CD4-positive, alpha-beta T cell treated with Interferon gamma for 1 hour (primary cell): Measurements from ENCODE around the gene KIAA1671.

ENCODE experiments used
- DNase-seq: peaks from one replicate; pipeline ENCODE4 v3.0.0-alpha.2; 2020

KIAA1671 gene

DNA sequence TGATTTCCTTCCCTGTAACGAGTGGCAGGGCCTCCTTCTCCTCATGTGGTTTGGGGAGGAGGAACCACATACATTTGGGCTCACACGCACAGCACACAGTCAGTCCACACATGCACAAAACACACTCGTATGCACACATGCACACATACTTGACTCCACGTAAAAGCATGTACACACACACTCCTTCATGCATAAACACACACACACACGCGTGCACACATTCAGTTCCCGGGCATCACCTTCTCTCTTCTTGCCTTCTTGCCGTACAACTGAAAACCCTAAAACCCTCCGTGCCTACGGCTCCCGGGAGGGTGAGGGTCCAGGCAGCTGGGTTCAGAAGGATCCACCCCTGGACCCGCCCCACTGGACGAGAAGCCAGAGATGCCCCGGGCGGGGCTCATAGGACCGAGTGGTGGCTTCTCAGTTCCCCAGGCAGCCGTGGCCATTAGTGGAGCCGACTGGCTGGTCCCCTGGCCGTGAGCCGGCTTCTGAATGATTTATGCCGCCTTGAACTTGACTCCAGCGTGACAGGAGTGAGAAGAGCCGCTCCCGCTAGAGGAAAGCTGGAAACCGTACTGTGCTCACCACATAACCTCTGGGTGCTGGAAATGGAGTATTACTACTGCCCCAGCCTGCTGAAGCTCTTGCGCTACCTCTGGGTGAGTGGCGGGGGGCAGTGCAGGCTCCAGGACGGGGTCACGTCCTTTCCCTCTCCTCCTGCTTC is 117.4 kb downstream of the KIAA1671 start:
- DNase-seq: no peak

DNA sequence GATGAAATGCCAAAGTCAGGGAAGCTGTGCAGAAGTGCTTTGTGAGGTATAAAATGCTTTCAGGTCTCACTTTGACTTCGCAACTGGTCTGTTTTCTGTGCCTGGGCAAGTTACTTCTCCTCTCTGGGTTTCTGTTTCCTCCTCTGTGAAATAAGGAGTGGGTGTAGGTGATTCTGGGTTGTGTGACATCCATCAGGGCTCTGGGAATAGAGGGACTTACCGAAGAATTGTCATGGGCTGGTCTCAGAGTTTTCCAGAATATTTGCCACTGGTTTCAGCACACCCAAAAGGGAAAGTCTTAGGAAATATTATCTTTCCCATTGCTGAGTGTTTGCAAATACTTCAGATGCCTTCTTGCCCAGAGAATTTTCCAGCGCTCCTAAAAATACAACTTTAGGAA is 118.4 kb downstream of the KIAA1671 start:
- DNase-seq: no peak

DNA sequence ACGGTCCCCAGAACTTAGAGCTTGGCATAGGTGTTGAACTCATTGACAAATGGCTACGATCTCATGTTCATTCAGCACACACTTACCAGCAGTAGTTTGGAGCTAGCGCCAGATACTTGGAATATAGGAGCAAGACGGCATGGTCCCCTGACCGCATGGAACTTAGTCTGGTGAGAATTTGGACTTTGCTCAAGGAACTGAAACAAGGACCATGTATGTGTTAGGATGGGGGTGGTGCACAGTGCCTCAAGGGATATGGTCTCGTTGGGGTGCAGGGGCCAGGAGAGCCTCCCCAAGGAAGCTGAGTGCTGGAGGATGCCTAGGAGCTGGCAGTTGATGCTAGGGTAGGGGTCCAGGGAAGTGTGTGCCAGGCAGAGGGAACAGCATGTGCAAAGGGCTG is 119.2 kb downstream of the KIAA1671 start:
- no peak for DNase-seq

DNA sequence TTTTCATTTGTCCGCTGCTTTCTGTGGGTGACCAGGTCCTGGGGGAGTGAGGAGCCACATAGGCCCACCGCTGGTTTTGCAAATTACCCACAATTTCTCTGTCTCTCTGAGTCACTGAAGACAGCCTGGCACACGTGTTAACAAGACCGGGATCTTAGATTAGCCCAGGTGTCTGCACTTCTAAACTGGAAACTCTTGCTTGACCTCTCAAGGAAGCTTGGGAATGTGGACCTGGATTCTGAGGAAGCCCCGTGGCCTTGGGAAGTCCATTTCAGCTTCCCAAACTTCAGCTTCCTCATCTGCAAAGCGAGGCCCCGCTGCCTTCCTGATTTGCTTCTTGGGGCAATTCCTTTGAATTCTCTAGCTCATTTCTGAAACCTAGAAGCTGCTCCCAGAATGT is 119.9 kb downstream of the KIAA1671 start:
- no peak for DNase-seq

DNA sequence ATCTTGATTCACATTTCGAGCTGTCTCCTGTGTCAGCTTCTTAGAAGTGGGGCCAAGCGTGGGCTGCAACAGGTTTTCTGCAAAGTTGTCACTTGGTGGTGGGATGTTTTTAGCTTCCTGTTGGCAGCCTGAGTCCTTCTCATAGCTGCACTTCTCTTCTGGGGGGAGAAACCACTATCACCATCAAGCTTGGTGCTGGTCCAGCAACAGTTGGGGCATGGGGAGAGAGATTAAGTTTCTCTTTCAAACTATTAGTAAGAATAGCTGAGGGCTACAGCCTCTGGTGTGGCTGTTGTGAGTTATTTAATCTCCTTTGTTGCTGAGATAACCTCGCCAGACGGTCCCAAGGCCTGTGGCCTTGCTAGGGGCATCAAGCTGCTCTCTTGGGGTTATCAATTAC is 123.8 kb downstream of the KIAA1671 start:
- DNase-seq: peak; percentile 7

DNA sequence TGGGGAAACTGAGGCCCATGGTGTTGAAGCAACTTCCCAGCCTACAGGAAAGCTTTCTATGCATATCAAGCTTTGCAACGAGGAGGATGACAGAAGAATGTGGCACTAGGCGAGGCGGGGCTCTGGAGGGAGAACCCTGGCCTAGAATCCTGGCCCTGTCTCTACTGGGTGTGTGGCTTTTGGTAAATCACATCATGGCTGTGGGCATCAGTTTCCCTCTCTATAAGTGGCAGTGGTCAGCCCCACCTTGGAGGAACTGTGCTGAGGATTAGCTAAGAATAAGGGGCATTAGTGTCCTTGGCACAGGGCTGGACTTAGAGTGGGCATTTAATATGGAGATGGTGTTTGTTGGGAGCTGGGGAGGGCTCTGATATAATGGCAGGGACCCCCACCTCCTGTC is 124.5 kb downstream of the KIAA1671 start:
- no peak for DNase-seq

DNA sequence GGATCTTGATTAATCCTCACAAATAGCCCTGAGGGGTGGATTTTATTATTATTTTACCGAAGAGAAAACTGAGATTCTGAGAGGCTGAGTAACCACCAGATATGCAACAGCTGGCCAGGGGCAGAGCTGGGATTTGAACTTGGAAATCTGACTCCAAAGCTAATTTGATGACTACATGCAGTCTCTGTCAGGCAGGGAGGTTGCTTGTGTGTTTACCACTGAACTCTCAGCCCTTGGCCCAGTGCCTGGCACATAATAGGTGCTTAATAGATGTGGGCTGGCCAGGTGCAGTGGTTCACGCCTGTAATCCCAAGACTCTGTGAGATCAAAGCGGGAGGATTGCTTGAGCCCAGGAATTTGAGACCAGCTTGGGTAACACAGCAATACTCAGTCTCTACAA is 125.4 kb downstream of the KIAA1671 start:
- no peak for DNase-seq

DNA sequence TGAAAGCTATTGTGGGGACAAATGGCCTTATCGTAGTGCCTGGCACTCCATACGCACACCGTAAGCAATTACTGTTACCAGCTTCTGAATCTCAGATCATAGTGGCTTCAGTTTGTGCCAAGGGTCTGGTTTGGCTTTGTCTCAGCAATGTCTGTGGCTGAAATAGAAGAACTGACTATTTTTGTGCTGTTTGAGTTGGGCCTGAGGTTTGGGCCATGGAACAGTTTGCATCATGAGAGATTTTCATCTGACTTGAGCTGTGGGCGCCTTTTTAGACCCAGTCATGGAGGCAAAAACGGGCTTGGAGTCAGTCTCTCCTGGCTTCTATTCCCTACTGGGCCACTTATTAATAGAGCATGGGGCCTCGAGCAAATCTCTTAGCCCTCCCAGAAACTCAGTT is 126.1 kb downstream of the KIAA1671 start:
- DNase-seq: no peak

DNA sequence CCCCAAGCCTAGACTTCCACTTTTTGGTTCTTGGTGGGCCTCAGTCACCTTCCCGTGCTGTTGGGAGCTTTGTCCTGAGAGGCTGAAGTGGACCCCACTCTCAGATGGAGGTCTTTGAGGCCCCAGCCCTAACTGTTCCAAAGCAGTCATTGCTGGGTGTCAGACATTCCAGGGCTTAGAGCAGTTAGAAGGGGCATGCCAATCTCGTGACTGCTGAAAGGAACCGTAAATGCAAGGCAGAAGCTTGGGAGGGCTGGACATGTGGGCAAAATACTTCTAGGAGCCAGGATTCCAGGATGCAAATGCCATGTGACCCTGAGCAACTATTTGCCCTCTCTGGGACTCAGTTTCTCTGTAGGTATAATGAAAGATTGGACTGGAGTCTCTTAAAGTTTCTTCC is 128.3 kb downstream of the KIAA1671 start:
- DNase-seq: no peak

DNA sequence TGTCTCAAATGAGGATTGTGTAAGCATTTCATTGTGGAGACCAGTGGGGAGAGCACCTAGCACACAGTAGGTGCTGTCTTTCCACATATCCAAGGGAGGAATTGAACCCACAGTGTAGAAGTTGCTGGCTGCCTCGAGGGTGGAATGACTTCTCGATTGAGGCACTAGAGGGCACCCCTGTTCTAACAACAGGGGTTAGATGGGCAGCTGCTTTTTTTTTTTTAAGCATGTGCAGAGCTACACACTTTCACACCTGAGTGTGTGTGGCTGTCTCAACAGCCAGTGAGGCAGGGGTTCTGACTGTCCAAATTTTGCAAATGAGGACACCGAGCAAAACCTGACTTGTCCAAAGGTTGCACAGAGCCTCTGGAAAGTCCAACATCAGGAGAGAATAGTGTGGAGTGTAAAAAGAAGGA is 128.9 kb downstream of the KIAA1671 start:
- DNase-seq: peak; percentile 37

DNA sequence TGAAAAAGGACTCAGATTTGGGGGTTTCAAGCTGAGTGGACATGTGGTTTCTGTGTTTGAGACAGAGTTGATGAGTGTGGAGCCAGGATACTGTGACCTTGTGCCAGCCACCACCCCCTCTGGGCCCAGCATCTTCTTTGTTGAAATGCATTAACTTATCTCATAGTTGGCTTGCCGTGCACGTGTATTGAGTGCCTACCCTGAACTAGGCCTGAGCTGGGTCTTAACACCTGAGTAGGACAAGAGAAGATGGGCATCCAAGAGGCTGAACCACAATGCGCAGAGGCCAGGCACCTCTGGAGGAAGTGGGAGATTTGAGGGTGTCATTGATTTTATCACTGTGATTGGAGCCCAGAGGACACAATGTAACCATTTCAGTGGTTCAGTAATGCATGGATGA is 129.6 kb downstream of the KIAA1671 start:
- DNase-seq: no peak

DNA sequence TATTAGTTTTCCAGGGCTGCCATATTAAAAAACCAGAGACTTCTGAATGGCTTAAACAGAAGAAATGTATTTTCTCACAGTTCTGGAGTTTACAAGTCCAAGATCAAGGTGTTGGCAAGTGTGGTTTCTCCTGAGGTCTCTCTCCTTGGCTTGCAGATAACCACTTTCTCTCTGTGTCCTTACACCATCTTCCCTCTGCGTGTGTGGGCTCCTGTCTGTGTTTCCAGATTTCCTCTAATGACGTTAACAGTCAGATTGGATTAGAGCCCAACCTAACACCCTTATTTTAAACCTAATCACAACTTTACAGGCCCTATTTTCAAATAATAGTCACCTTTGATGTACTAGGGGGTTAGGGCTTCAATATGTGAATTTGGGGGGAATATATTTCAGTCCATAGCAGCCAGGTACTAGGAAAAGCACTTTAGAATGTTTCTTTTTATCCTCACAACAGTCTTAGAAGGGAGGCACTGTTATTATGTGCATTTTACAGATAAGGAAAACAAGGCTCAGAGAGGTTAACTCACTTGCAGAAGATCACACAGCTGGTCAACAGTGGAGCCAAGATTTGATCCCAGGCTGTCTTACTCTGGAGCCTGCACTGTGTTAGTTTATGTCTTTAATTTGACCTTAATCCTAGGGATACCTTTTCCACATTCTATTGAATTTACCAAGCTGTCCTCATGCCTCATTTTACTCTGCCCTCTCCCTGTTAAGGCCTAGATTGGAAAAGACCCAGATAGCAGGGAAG is 130.7 kb downstream of the KIAA1671 start:
- no peak for DNase-seq

DNA sequence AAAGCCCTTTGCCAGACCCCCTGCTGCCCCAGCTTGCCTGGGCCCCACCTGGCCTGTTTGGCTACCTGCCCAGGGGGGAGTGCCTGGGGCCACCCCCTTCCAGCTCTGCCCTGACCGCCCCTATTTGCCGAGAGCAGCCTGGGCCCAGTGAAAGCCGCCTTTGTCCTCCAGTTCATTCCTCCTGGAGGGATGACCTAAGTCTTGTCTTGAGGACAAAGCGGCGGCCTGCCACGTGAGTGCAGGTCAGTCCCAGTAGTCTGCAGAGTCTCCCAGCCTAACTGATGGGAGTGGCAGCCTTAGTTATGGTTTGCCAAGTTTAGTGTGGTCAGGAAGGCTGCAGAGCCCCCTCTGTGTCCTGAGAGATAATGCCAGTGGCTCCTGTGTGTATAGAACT is 131.3 kb downstream of the KIAA1671 start:
- DNase-seq: no peak

DNA sequence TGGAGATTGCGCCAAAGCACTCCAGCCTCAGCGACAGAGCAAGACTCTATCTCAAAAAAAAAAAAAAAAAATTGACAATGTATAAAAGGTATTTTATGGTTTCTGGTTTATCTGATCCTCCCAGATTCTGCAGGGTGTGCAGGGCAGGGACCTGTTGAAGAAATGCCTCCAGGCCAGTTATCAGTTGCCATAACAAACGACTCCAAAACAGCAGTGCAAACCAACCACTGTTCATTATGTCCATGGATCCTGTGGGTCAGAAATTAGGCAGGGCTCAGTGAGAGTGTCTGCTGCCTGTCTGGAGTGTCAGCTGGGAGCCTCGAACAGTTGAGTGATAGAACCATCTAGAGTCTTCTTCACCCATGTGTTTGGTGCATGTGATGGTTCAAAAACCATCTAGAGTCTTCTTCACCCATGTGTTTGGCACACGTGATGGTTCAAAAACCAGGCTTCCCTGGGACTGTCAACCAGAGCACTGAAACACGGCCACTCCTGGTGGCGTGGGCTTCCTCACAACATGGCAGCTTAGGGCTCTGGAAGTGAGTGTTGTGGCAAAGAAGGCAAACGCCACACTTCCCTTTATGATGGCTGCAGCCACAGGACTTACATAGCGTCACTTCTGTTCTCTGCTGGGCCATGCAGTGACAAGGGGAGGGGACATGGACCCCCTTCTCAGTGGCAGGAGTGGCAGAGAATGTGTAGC is 132.0 kb downstream of the KIAA1671 start:
- no peak for DNase-seq

DNA sequence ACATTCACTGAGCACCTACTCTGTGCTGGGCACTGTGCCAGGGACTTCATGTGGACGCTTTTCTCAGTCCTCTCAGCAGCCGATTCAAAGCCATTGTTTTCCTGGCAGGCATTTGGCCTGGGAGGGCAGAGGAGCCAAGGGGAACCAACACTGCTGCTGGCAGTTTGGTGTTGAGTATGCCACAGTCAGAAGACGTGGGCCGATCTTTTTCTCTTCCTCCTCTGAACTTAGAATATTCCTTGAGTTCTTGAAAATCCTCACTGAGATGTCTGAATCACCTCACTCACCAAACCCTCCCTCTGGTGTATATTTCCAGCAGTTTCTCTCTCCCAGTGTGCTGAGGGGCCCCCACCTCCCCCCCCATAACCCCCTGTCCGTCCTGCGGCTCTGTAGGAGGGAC is 132.6 kb downstream of the KIAA1671 start:
- DNase-seq: no peak

DNA sequence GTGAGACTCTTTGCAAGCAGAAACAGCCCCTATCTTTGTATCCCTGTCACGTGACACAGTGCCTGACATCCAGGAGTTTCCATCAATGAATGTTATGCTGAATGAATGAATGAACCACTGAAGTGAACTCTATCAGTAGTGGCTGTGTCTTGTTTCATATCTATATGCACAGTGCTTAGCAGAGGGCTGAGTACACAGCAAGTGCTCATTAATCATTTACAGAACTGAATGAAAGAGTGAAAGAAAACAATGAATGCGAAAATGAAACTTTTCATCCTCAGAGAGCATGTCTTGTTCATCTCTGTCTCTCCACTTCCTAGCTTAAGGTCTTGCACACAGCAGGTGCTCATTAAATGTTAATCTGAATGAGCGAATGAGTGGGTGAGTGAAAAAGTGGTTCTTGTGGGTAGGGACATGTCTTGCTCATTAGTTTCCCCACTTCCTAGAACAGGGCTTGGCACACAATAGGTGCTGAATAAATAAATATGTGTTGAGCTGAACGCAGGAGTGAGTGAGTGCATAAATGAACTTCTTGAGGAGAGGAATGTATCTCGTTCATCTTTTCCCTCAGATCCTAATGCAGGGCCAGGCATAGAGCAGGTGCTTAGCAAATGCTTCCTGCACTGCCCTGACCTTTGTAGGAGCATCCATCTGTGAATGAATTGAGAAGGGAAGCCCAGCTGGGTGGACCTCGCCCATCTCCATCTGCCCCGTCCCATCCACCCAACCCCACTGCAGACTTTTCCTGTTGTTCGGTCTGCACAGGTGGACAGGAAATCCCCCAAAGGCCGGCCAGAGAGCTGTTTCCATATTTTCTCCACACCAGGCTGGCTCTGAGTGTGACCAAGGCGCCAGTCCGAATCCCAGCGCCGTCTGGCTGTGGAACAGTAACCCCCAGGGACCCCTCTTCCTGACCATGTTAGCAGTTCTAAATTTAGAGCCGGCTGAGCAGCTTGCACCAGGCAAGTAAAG is 133.7 kb downstream of the KIAA1671 start:
- DNase-seq: no peak

DNA sequence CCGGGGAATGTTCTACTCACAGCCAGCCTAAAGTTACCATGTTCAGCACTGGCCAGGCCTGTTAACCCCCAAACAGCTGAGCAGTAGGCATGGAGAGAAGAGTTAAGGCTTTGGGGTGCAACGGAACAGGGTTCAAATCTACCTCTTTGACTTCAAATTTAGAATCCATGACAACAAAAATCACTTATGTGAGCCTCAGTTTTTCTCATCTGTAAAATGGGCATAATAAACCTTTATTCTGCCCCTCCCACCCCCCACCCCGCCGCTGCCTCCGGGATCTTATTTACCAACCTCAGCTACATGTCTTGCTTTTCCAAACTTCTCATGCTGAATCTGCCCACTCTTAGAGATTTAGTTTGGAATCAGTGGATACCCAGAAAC is 134.4 kb downstream of the KIAA1671 start:
- DNase-seq: no peak

DNA sequence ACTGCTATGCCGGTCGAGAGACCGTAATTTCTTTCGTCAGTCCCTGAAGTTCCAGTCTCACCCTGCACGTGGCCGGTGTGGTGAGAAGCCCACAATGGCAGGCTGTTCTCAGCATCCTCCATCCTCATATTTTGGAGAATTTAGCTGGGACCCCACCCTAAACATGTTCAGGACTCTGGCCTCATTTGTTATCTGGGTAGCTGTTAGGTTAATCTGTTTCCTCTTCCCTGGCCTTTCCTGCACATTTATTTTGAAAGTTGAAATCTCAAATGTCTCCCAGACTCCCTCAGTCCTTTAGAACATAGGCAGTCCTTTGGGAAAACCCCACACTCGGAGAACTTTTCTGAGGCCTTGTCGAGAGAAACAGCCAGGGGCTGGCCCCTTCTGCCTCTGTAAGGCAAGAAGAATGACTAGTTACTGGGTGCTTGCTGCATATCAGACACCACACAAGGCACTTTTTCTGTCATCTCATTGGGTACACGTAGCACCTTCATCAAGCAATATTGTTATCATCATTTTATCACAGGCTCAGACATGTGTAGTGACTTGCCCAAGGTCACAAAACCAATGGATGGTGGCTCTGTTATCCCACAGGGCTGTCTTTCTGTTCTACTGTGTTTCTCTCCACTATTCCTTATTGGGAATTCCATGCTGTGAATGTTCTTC is 137.8 kb downstream of the KIAA1671 start:
- no peak for DNase-seq

DNA sequence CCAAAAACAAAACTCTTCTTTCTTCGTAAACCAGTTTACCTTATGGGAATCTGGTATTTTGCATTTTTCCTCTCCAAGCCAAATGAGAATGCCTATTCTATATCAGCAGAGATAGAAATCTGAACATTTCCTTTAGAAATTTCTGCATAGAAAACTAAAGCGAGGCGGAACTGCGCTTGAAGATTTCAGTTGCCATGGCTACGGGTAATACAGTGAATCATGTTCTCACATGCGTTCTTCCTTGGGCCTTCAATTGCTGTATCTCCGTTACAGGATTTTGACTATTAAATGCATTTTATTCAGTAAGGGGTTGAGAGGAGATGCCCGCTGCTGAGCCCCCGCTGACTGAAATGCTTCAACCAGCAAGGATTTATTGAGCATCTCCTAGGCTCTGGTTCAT is 138.9 kb downstream of the KIAA1671 start:
- DNase-seq: no peak

DNA sequence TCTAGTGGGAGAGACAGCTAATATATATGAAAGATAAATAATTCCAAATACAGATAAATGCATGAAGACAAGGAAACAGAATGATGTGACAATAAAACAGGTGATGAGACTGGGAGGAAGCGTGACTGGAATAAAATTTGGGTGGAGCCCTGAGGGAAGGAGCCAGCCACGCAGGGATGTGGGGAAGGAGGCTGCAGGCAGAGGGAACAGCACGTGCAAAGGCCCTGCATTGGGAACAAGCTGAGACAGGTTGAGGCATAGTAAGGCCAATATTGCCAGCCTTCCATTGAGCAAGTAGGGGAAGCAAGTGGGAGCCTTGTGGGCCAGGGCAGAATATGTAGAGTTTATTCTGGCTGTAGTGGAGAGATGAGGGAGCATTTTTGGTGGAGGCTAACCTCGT is 139.6 kb downstream of the KIAA1671 start:
- no peak for DNase-seq

DNA sequence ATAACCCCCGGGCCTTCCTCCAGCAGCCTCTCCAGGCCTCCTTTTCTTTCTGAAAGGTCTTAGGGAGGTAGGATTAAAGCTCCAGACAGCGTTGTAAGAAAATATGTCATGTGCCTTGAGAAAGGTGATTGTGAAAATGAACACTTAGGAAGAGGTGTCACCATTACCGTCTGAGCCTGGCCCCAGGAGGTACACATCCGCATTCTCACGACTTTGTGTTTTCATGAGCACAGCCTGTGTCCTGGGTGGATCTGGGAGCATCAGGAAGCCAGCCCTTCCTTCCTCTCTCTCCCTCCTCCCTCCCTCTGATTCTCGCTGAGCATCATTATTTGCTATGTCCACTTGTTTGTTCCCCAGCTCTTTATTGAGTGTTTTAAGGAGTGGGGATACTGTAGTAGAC is 142.1 kb downstream of the KIAA1671 start:
- DNase-seq: no peak

DNA sequence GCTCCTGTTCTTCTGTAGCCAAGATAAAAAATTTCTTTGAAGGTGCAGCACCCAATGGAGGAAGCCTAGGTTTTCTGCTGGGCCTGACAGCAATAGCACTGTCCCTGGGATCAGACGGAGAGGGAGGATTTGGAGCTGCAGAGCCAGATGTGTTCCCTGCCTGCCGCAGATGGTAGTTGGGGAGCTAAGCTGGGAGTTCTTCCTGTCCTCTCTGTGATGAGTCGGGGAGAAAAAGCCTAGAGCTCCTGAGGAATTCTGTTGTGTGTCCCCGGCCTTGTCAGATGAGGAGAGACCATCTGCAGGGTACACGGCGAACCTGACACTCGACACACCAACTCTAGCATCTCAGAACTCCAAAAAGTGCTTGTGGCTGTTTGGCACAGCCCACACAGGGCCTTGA is 143.4 kb downstream of the KIAA1671 start:
- no peak for DNase-seq
